PC-3 (cell line): Measurements from ENCODE around the gene SUCO.

ENCODE experiments used
- EZH2 ChIP-seq: fragments of 300-600 bp; sonication (generic); IDR thresholded peaks from one replicate; pipeline ENCODE4 v1.6.1; 2017; ENCODE audit warnings: antibody characterized with exemption, mild to moderate bottlenecking, low read length; ENCODE audit not compliant: unreplicated experiment
- EZH2phosphoT487 ChIP-seq: fragments of 300-600 bp; sonication (generic); IDR thresholded peaks from 2 replicates; pipeline ENCODE4 v1.6.1; 2018; ENCODE audit warnings: mild to moderate bottlenecking, antibody characterized with exemption, low read length, borderline replicate concordance
- TF ChIP-seq, protein P1 (sequence below): fragments of 300-600 bp; sonication (generic); conservative IDR thresholded peaks from 2 replicates; pipeline ENCODE4 v1.5.1; 2017; ENCODE audit warnings: antibody characterized with exemption, low read depth, mild to moderate bottlenecking, low read length

DNA sequence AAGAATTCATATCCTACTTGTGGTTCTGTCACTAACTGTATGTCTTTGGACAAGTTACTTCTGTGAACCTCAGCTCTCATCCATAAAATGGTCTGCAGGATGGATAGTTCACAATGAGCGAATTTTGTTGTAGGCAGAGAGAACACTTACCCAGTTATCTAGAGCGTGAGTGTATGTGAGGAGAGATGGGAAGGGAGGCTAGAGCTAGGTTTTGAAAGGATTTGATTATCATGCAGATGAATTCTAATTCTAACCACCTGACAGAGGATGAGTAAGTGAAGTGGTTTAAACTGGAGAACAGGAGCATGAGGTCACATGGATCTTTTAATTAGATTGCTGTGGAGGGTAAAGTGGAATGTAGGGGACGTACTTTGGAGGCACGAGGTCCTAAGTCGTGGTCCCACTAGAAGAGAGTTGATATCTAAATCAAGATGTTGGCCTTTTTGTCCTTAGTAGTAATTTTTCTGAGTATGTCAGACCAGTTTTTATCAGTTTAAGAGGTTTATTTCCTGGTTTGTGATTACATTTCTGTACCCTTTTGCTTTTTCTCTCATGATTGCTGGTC lies 5.0 kb downstream of the SUCO start:
- TF ChIP-seq, protein P1, sequence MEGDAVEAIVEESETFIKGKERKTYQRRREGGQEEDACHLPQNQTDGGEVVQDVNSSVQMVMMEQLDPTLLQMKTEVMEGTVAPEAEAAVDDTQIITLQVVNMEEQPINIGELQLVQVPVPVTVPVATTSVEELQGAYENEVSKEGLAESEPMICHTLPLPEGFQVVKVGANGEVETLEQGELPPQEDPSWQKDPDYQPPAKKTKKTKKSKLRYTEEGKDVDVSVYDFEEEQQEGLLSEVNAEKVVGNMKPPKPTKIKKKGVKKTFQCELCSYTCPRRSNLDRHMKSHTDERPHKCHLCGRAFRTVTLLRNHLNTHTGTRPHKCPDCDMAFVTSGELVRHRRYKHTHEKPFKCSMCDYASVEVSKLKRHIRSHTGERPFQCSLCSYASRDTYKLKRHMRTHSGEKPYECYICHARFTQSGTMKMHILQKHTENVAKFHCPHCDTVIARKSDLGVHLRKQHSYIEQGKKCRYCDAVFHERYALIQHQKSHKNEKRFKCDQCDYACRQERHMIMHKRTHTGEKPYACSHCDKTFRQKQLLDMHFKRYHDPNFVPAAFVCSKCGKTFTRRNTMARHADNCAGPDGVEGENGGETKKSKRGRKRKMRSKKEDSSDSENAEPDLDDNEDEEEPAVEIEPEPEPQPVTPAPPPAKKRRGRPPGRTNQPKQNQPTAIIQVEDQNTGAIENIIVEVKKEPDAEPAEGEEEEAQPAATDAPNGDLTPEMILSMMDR: no peak
- TF ChIP-seq EZH2 (no peak), EZH2phosphoT487 (no peak)
